Cerebellar cortex (tissue), 1 donor: Measurements from ENCODE around the gene FYB2.
A peak's percentile ranks its signal among the peaks of the same experiment; 100 is the strongest.

ENCODE experiments used
- DNase-seq: peaks from one replicate; pipeline ENCODE4 v3.0.0-alpha.2; 2015; ENCODE audit warnings: low spot score

FYB2 gene

DNA sequence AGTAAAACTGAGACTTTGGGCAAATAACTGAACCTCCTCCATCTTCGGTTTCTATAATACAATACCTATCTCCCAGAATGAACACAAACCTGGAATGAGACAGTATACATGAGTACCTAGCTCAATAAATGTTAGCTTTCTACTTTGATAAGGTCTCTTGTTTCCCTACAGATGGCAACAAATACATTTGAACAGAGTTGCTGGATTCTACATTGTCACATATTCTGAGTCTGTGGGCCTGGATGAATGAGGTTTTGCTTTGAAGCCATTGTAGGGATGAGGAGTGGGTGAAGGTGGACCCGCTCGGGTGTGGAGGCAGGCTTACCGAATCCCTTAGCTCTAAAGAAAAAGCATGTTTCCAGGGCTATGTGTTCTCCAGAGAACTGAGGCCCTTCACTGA, 13.9 kb upstream of the FYB2 start:
- no peak for DNase-seq

DNA sequence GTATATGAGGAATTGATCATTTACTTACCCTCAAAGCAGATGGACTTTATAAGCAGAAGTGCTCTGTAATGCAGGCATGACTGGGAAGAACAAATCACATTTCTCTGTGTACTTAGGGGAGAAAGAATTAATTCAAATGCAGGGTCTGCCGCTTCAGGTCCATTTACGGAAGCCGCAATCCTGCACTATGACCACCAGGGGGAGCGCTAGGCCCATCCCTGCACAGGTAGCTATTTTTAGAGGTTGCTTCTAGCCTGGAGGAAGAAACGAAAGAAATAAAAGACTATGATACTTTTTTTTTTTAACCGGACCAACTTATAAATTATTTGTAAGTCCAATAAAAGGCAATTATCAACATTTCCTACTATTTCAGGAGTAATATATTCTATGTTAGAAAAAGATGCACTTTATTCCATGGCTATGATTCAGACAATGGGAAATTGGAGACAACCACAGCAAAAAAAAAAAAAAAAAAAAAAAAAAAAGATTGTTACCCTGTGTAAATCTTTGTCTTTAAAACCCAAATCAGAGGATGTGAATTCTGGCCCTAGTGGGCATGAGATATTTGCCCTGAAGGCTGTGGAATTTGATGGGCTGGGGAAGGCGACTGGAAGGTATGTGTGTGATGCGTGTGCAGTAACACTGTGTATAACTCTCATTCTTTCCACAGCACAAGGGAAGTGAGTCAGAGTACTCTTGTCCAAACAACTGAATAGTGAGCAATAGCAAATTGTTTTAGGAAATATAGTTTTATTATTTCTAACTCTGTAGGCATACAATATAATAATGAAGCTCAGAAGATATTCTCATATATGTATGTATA, 12.9 kb upstream of the FYB2 start:
- peak; percentile 87 for DNase-seq

GRCh38 chr1:56830052-56830451, 10.8 kb upstream of the FYB2 start:
- DNase-seq, result no peak

DNA sequence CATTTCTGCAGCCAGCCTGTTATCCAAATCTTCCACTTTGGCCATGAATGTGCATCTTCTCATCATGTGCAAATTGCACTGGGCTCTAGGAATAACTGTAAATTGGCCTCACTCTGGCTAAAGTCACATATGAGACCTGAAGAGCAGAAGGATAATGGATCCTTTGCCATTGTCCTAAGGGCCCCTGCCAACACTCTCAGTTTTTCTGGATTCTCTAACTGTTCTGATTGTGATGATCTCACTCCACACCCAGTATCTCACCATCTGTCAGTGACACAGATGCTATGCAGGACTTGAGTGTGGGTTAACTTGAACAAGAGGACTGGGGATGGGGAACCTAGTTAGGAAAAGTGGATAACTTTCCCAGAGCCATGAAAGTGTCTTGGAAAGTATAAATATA, 8.5 kb upstream of the FYB2 start:
- peak; percentile 81 for DNase-seq

DNA sequence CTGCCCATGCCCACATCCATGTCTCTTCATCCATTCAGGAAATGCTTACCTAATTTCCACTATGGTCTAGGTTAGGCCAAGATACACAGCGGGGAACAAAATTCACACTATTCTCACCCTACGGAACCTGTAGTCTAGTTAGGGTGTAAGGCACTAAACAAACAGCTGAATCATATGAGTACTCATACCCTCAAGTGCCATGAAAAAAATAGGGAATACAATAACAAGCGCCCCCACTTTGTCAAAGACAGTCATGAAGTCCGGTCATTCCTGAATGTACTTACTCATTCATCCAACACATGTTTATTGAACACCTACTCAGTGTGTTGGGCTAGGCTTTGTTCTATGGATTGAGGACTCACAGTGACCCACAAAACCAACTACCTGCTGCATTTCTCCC, 6.2 kb upstream of the FYB2 start:
- DNase-seq, result no peak

- no peak for DNase-seq
Observed at GRCh38 chr1:56824938-56825337, 5.7 kb upstream of the FYB2 start.

DNA sequence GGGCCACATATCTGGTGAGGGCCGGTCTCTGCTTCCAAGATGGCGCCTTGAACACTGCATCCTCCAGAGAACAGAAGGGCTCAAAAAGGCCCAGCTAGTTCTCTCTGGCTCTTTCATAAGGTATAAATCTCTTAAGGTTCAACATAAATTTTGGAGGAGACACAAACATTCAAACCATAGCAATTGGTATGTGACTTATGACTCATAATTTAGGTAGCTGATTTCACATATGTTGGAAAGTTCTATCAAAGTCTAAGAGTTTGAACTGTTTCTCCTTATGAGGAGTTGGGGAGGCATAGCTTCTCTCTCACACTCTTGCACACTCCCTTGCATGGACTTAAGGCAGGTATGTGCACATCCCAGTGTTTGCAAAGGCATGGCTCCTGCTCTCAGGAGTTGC, 5.1 kb upstream of the FYB2 start:
- no peak for DNase-seq

DNA sequence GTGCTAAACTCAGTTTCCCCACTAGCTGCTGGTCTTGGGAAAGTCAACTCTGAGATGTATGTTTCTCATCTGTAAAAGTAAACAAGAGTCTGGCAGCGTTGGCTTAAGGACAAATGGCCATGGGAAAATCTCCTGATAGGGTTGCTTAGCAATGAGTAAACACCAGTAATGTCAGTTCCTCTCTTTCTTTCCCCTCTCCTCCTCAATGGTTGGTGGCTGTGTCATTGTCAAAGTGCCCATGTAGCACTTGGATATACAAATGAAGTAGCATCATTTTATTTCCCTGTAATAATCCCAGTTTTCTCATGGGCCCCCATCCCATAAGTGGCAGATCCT, 2.2 kb upstream of the FYB2 start:
- DNase-seq, result no peak

GRCh38 chr1:56820755-56821461, 1.7 kb upstream of the FYB2 start:
- peak; percentile 63 for DNase-seq

DNA sequence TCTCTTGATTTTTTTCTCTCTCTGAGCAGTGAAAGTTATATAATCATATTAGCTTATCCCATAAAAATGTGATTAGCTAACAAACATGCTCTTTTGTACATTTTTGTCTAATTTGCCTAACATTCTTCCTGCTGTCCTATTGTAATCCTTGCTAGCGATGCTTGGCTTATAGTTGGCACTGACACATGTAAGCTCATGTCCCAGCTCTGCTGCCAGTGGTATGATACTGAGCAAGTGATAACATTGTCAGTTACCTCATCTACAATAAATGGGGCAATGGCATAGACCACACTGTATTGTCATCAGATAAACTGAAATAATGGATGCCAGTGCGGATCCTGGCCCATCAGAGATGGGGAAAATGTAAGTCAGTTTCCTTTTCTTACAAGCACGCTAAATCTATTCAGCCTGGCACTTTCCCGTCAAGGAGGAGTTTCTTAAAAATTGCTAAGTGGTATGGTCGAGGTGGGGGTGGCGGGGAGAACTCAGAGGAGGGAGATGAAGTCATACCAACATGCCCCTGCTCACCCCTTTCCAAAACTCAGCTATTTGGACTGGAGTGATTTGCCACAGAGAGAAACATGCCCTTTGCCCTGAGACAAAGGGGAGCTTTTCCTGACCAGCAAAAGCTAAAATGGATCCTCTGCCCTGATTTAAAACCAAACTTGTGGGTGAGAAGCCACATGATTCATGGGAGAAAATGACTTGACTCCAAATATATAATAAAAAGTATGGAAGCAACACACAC, 1.3 kb downstream of the FYB2 start:
- DNase-seq, result peak; percentile 49

- DNase-seq, result no peak
Observed at GRCh38 chr1:56816909-56817308, 2.3 kb downstream of the FYB2 start.

DNA sequence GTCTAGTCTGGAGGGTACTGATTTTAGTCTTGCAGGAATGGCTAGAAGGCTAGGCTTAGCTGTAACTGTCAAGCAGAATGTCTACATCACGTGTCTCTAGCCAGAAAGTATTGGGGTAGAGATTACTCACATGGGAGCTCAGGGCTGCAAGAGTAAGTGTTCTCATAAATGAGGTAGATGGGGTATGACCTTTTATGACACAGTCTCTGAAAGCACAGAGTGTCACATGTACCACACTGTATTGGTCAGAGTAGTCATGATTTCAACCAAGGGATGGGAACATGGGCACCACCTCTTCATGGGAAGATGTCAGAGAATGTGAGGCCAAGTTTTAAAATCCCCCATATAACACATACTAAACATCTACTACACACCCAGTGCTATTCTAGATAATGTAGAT, 2.9 kb downstream of the FYB2 start:
- no peak for DNase-seq

GRCh38 chr1:56814205-56814604, 5.0 kb downstream of the FYB2 start:
- no peak for DNase-seq

DNA sequence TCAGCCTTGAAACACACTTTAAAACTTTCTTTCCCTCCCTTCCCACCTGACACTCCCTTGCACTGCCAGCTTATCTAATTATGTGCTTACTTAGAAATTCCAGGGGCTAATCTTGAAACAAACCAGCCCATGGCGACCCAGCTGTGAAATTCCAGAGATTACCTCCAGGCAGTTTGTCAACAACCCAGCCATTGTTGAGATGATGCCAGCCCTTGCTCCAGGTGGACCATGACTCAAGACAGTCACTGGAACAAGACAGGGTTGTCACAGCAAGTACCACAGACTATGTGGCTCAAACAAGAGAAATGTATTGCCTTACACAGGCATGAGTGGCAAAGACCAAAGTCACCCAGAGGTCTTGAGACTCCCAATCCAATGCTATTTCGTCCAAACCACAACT, 7.9 kb downstream of the FYB2 start:
- DNase-seq, result no peak

DNA sequence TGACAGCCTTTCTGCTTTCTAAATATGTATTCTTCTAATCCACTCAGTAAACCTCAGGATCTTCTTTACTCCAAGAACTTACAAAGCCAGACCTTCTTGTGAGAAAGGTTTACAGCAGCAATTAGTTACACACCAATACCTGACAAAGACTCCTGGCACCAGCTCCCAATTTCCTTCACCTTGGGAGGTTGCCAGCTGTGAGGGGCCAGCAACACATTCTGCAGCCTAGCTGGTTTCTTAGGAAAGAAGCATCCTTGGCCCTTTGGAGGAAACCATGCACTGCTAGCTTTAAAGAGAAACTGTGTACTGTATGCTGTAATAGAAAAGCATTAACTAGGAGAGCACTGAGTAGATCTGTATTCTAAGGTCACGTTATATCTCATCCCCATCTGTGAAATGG, 10.8 kb downstream of the FYB2 start:
- no peak for DNase-seq

GRCh38 chr1:56806804-56807203, 12.4 kb downstream of the FYB2 start:
- no peak for DNase-seq

DNA sequence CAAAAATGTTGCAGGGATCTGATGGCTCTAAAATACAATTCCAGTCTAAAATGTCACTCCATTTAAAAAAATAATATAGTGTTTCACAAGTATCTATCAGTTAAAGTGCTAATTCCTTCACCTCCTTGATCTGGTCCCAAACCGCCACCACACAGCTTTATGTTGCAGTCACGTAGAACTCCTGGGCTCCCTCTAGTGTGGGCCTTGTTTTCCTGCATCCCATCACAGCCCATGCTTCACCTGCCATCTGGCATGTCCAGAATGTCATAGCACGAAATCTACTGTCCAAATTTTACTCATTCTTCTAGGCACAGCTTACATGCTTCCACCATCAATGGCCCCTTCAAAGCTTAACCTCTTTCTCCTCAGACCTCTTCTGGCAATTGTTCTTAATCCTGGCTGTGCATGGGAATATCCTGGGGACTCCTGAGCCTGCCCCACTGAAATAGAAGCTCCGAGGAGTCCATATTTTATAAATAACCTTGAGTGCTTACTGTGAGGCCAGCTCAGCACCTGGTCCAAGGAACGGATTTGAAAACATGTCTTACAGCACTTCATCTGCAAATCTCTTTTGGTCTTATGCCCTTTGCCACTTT, 15.5 kb downstream of the FYB2 start:
- no peak for DNase-seq

DNA sequence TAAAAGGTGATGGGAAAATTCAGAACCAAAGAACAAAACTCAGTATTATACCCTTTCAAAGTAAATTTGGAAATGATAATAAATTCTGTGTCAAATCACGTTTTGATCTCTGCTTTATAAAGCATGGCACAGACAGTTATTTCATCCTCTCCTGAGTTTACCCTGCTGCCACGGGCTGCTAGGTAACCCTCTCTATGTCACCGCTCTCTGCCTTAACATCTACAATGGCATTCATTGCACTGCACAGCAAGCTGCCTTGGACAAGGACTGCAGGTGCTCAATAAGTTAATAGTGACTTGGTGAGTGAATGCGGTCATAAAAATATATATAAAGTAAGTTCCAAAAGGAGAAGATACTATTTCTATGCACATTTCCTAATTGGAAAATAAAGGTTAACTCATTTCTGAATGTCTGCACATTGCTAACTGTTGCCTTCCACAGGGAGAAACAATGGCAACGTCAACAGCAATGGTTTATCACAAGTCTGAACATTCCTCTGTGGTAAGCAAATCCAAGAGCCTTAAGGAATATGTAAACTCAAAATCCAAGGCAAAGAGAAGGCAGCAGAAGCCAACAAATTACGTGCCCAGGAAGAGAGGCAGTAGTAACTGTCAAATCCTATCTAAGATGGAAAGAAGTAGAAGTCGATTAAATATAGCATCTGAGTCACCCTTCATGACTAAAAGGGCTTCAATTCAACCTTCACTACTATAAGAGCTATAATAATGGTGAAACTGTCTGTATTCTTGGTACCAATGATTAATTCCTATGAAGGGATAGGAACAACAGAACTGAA, 19.4 kb downstream of the FYB2 start:
- no peak for DNase-seq

GRCh38 chr1:56798053-56798471, 21.1 kb downstream of the FYB2 start:
- peak; percentile 60 for DNase-seq

GRCh38 chr1:56797065-56797685, 22.0 kb downstream of the FYB2 start:
- DNase-seq, result peak; percentile 16

GRCh38 chr1:56795870-56796269, 23.3 kb downstream of the FYB2 start:
- no peak for DNase-seq
